Muscle layer of duodenum (tissue), 2 donors: ENCODE data around the gene PDCD4.

Experiments used
- H3K27ac ChIP-seq: one replicate; pipeline ENCODE4 v1.7.0; 2013; ENCODE audit warnings: mild to moderate bottlenecking, low read length
- H3K27me3 ChIP-seq: one replicate; pipeline ENCODE4 v1.7.0; 2013; ENCODE audit warnings: low read depth, mild to moderate bottlenecking, control low read depth, low read length
- H3K36me3 ChIP-seq, 2 donors: one replicate each; pipeline ENCODE4 v1.7.0; 2013; ENCODE audit warnings: low read length in 2 of 2, control low read depth in 1 of 2, mild to moderate bottlenecking in 1 of 2; ENCODE audit not compliant: insufficient read depth in 2 of 2, control insufficient read depth in 1 of 2
- H3K4me1 ChIP-seq, 2 donors: one replicate each; pipeline ENCODE4 v1.7.0; 2013; ENCODE audit warnings: low read length in 2 of 2, mild to moderate bottlenecking in 2 of 2, control low read depth in 1 of 2, moderate library complexity in 1 of 2; ENCODE audit not compliant: insufficient read depth in 2 of 2, control insufficient read depth in 1 of 2
- H3K4me3 ChIP-seq, 2 donors: one replicate each; pipeline ENCODE4 v1.7.0; 2013; ENCODE audit warnings: low read length in 2 of 2, low read depth in 1 of 2, mild to moderate bottlenecking in 1 of 2
- H3K9me3 ChIP-seq, 2 donors: one replicate each; pipeline ENCODE4 v1.7.0; 2013; ENCODE audit warnings: low read length in 2 of 2, control low read depth in 1 of 2, mild to moderate bottlenecking in 1 of 2; ENCODE audit not compliant: control insufficient read depth in 1 of 2
- donor health status: healthy.

Gene PDCD4

DNA sequence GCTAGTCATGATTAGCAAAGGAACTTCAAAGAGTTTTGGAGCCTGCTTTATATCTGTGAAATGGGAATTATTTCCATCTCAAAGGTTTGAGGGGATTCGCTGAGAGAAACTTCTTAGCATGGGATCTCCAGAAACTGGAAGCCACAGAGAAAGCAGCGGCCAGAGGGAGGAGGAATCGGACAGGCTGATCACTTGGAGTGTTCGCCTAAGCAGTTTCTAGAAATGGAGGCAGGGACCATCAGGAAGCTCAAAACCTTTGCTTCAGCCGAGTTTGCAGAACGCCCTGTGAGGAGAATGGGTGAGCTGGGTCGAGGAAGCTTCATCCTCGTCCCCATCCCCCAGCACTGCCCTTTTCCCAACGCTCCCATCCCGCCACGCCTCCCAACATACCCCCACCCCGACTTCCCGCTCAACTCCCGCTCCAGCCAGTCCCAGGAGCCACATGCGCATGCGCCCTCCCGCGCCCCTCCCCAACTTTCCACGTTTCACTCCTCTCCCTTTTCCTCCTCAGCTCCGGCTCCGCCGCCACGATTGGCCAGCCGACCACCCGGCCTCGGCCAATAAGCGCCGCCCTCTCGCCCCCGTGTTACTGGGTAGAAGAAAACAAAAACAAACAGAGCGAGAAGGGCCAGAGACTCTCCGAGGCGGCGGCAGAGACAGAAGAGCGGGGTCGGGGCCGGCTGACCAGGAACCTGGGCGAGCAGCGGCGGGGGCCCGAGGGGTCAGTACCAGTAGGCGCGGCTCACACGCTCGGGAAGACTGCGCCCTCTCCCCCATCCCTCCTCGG is at the start of gene PDCD4:
Gene PDCD4, plus strand, starts transcription at position 631 of the 787 bp plus-strand sequence. CDS start 4,100 bp downstream, outside the sequence.
- H3K27me3 ChIP-seq = no peaks in the 10 kb centered on the region
- H3K36me3 ChIP-seq = no peaks in the 10 kb centered on the region
- H3K9me3 ChIP-seq = no peaks in the 10 kb centered on the region
- H3K4me3 ChIP-seq = peak within 1 kb of the TSS; percentile 71 to 94
- H3K4me1 ChIP-seq = peaks cover 10 to 24% of the 10 kb centered on the region in 2 donors
- peak within 1 kb of the TSS; percentile 97 for H3K27ac ChIP-seq

DNA sequence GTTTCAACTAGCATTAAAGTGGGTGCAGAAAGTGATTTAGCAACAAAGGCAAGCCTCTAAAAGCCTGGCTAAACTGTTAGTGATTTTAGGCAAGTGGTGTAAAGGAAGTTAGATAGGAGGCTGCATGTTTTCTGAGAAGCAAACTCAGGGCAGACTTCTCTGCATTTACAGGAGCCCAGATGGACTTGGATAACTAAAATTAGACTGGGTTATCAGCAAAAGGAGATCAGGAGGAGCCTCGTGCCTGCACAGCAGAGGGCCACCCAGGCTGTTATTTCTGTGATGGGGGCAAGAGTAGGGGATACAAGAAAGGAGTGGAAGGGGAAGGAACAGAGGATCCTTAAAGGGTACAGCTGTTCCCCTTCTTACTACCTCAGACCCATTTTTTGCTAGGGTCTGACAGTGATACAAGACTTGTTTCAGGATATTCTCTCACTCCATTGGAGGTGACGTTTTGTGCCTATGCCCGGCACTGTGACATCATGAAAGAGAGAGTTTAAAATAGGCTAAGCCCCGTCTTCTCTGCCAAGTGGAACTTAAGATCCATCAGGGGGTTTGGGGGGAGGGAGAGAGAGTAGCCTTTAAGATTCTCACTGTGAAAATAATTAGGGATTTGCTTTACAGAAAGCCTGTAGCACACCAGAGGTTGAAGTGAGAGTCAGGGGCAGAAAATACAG is 49.6 kb upstream of the PDCD4 start:
- H3K4me1 ChIP-seq = peaks cover 27 to 39% of the 10 kb centered on the region in 2 donors

DNA sequence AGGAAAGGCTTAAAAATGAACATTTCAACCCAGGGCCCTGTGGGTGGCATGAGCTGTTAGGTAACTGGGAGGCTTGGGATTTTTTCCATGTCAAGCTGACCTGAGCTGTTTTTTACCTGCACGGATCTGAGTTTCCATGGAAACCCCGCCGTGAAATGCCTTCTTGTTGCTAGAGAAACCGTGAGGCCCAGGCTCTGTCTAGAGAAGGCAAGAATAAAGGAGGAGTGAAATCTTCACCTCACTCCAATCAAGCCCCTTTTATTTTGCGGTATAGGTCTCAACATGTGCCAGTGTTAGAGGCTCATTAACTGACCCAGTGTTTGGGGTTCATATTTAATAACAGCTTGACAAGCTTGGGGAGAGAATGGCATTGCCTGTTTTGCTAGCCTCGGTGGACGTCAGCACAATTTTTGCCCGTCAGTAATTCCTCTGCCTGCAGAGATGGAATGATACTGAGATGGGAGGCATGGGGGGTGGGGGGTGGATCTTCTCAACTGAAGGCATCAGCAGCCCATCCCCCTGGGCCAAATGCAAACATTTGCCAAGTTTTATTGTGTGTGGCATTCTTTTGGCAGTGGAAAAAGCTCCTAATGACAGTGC is 48.9 kb upstream of the PDCD4 start:
- H3K9me3 ChIP-seq = no peaks in the 10 kb centered on the region
- H3K27me3 ChIP-seq = no peaks in the 10 kb centered on the region
- peak overlapping the region; percentile 68 for H3K27ac ChIP-seq
- H3K4me3 ChIP-seq = no peak overlapping the region
- no peaks in the 10 kb centered on the region for H3K36me3 ChIP-seq
- peaks cover 27 to 44% of the 10 kb centered on the region in 2 donors for H3K4me1 ChIP-seq

More for the DNA sequence above, 49.6 kb upstream of the PDCD4 start:
- H3K27ac ChIP-seq = peak overlapping the region; percentile 68
- H3K4me3 ChIP-seq = no peak overlapping the region
- H3K27me3 ChIP-seq = no peaks in the 10 kb centered on the region
- H3K9me3 ChIP-seq = no peaks in the 10 kb centered on the region
- no peaks in the 10 kb centered on the region for H3K36me3 ChIP-seq

DNA sequence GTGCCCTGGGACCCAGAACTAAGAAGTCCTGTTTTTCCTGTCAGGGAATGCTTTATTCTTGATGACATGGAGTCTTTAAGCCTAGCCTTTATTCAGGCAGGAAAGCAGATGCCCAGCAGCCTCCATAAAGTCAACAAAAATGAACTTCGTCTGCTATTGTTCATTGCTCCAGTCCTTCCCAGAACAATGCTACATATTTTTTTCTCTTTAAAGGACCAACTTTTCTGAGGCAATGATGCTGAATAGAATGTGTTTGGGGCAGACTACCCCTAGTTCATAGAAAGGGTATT is 47.6 kb upstream of the PDCD4 start:
- Histone ChIP-seq H3K27me3 (no peaks in the 10 kb centered on the region), H3K4me1 (peaks cover 20 to 51% of the 10 kb centered on the region in 2 donors), H3K27ac (no peak overlapping the region), H3K4me3 (no peak overlapping the region), H3K36me3 (no peaks in the 10 kb centered on the region), H3K9me3 (no peaks in the 10 kb centered on the region)

DNA sequence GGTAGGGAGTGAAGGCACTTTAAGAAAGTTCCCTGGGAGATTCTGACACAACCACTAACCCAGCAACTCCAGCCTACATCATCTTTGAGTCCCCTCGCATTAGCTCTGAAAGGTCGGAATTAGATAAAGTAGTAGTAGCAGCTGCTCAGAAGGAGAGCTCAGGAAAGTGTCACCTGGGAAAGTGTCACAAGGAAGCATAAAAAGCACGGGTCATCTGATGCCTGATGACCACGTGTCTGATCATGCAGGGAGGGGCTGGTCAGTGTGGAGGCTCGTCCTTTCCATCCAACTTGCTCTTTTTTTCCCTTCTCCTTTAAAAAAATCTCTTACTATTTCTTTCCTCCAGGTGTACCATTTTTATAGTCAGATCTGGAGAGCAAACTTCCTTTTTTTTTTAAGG is 47.1 kb upstream of the PDCD4 start:
- Histone ChIP-seq H3K27ac (no peak overlapping the region), H3K4me1 (peaks cover 16 to 52% of the 10 kb centered on the region in 2 donors), H3K27me3 (no peaks in the 10 kb centered on the region), H3K36me3 (no peaks in the 10 kb centered on the region), H3K4me3 (no peak overlapping the region), H3K9me3 (no peaks in the 10 kb centered on the region)

DNA sequence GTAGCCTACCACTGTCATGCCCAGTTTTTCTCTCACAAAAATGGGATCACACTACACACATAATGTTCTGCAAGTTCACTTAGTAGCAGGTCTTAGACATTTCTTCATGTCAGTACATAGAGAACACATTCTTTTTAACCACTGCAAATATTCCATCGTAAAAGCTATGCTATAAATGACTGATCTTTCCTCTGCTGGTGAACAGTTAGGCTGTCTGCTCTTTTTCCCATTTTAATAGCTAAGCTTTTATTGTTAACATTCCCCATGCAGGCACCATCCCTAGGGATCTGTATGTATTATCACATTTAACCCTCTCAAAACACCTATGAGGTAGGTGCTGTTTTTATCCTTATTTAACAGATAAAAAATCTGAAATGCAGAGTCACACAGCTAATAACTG is 46.2 kb upstream of the PDCD4 start:
- H3K36me3 ChIP-seq = no peaks in the 10 kb centered on the region

DNA sequence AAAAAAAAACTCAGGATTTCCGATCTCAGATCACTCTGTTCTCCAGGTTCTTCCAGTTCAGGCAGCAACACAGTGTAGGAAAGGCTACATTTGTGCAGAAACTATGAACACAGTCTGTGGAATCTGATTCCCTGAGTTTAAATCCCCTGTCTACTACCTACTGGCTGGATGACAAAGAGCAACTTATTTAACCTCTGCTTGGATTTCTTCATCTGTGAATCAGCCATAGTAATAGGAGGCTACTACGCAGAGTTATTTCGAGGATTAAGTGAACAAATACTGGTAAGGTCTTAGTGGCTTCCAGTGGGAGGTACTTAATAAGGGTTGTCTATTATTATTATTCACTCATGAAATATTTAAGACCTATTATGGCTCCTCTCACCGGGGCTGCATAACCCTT is 44.3 kb upstream of the PDCD4 start:
- Histone ChIP-seq H3K27ac (no peak overlapping the region), H3K4me1 (peaks cover 4 to 32% of the 10 kb centered on the region in 2 donors), H3K4me3 (no peak overlapping the region), H3K27me3 (no peaks in the 10 kb centered on the region), H3K36me3 (no peaks in the 10 kb centered on the region), H3K9me3 (no peaks in the 10 kb centered on the region)

More for the DNA sequence above, 46.2 kb upstream of the PDCD4 start:
- Histone ChIP-seq H3K4me3 (no peak overlapping the region), H3K4me1 (peaks cover 8 to 46% of the 10 kb centered on the region in 2 donors), H3K9me3 (no peaks in the 10 kb centered on the region), H3K27ac (no peak overlapping the region), H3K27me3 (no peaks in the 10 kb centered on the region)

DNA sequence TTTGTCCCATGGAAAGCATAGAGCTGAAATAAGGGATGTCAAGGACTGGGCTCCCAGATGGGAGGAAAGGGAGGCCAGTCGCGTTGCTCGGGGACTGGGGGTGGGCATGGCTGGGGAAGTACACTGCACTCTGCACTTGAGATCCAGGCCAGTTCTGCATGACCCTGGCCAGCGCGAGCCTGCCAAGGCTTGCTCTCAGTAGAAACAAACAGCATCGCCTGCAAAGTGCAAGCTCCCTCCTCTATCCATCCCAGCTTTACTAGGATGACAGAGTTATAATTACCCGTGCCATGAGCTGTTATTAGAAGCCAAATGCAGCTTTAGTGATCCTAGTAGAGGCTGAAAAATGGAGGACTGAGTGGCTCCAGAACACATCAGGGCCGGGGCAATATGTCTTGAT is 43.9 kb upstream of the PDCD4 start:
- Histone ChIP-seq H3K4me1 (peaks cover 4 to 27% of the 10 kb centered on the region in 2 donors), H3K36me3 (no peaks in the 10 kb centered on the region), H3K27ac (no peak overlapping the region)

DNA sequence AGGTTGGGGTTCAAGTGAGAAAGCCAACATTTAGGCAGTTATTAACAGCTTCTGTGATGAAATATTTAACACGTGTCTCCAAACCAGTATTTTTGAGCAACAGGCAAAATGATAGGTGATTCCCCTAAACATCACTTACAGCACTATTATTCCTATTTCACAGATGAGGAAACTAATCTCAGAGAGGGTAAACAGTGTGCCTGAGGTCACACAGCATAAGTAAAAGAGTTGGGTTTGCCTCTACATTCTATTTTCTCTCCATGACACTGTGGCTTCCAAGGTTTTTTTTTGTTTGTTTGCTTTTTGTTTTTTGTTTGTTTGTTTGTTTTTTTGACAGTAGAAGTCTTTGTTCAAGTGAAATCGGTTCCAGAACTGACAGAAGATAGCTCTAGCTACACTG is 43.2 kb upstream of the PDCD4 start:
- Histone ChIP-seq H3K9me3 (no peaks in the 10 kb centered on the region), H3K36me3 (no peaks in the 10 kb centered on the region), H3K4me1 (peaks cover 0 to 22% of the 10 kb centered on the region in 2 donors), H3K27me3 (no peaks in the 10 kb centered on the region), H3K27ac (no peak overlapping the region), H3K4me3 (no peak overlapping the region)

More for the DNA sequence above, 43.9 kb upstream of the PDCD4 start:
- Histone ChIP-seq H3K27me3 (no peaks in the 10 kb centered on the region), H3K4me3 (no peak overlapping the region), H3K9me3 (no peaks in the 10 kb centered on the region)

DNA sequence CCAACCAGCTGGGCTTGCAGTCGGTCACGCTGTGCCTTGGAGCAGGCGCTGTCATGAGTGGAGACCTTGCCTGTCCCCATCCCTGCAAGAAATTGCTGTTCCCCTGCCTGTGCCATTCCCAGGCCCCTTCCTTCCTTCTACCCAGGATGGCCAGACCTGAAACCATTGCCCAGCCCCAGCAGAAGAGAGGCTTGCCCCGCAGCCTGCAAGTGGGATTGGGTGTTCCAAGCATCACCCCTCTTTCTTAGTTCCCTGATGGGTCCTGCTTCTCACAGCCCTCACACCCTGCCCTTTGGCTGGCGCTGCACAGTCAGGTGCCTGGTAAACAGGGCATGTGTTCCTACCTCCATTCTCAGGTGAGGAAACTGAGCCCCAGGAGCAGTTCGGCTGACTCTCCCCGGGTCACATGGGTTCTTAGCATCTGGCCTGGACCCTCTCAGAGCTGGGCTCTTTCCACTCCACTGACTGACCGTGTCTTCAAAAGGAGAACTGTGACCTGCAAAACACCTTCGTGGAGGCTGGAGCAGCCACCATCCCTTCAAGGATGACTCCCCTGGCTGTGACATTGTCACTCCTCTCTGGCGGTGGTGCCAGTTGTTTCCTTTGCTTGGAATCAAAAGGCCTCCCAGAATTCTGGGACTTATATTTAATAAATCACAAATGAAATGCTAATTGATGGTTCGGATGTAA is 41.9 kb upstream of the PDCD4 start:
- H3K4me3 ChIP-seq = no peak overlapping the region
- H3K27ac ChIP-seq = no peak overlapping the region
- no peaks in the 10 kb centered on the region for H3K36me3 ChIP-seq
- H3K4me1 ChIP-seq = peaks cover 0 to 30% of the 10 kb centered on the region in 2 donors
- H3K27me3 ChIP-seq = no peaks in the 10 kb centered on the region
- no peaks in the 10 kb centered on the region for H3K9me3 ChIP-seq
